Natural killer cell treated with Interleukin-12 subunit alpha and Interleukin-12 subunit beta and Interleukin-15 and Interleukin-18, amount 100 ng/mL, for 72 hours (primary cell): ENCODE results near the gene NELL1. TPM values are rescaled to one million over a fixed set of nuclear protein-coding genes. Genes with fewer than 3 reads are reported as not detected.

Source experiments
- ATAC-seq, 2 donors: fragments of 150-1000 bp; cut with Tn5 transposase in 1 of 2; sonication (Bioruptor Pico), chemical (Tn5 transposase) in 1 of 2; 2 replicates each; pipeline ENCODE4 v1.10.0; 2021
- DNase-seq: peaks from one replicate; pipeline ENCODE4 v3.0.0; 2022; ENCODE audit warnings: low spot score
- H3K27ac Mint-ChIP-seq, 2 donors: 1 replicate in 1 of 2; 2 replicates in 1 of 2; pipeline ENCODE4 v1.8.0; 2022; ENCODE audit warnings: mixed read lengths in 2 of 2, mild to moderate bottlenecking in 1 of 2, moderate library complexity in 1 of 2
- H3K27me3 Mint-ChIP-seq, 2 donors: 1 replicate in 1 of 2; 2 replicates in 1 of 2; pipeline ENCODE4 v1.8.0; 2022; ENCODE audit warnings: mixed read lengths in 2 of 2
- H3K36me3 Mint-ChIP-seq: one replicate; pipeline ENCODE4 v1.8.0; 2022; ENCODE audit warnings: mixed read lengths
- H3K4me1 Mint-ChIP-seq, 2 donors: 1 replicate in 1 of 2; 2 replicates in 1 of 2; pipeline ENCODE4 v1.8.0; 2022; ENCODE audit warnings: low read depth in 2 of 2, mixed read lengths in 2 of 2, mild to moderate bottlenecking in 1 of 2
- H3K4me3 Mint-ChIP-seq: one replicate; pipeline ENCODE4 v1.8.0; 2022; ENCODE audit warnings: mixed read lengths
- H3K9me3 Mint-ChIP-seq: 2 replicates; pipeline ENCODE4 v1.8.0; 2022; ENCODE audit warnings: mixed read lengths
- total RNA-seq, 2 donors: library from RNA; stranded (reverse); gene quantifications; one replicate each; pipeline ENCODE4 v1.2.3, GENCODE V29; 2022

NELL1 gene
- total RNA-seq, 2 donors from 2014 or later = not detected

DNA sequence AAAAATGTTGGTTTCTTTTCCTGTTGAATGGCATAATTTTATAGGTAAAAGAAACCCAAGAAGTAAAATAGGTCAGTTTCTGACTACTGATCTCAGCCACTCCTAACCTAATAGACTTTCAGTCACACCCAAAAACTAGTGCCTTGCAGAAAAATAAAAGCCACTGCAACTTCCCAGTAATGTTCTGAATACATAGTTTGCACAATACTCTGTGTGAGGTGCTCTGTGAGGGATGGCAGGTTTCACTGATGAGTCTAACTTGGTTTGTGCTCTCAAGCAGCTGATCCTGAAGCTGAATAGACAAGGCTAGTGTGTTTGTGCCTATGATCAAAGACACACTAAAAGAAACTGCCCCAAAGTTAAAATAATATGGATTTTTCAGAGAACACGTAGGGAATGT, 758.3 kb downstream of the NELL1 start:
- Mint-ChIP-seq H3K4me3 (no peak overlapping the region), H3K36me3 (no peaks in the 10 kb centered on the region), H3K9me3 (peaks cover 8% of the 10 kb centered on the region), H3K4me1 (no peaks in the 10 kb centered on the region), H3K27me3 (no peaks in the 10 kb centered on the region), H3K27ac (no peak overlapping the region)
- DNase-seq (no peak), ATAC-seq (no peak)

DNA sequence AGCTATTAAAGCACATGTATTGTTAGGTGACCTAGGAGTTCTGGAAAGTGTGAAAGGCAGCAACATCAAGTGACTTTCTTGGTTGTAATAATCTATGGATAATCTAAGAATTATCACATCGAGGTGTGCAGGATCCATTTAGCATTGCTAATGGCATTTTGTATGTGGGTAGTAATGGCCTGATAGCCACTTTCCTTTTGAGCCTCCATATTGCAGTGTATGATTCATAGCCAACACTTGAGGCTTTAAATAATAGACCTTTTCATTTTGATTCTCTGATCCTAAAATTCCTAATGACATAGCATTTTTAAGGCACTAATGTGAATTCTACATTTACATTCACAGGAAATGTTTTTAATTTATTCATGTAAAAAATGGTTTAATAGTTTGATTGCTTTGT, 759.4 kb downstream of the NELL1 start:
- no peak overlapping the region for H3K27ac Mint-ChIP-seq
- no peak for ATAC-seq
- no peak overlapping the region for H3K4me3 Mint-ChIP-seq
- H3K9me3 Mint-ChIP-seq = peaks cover 11% of the 10 kb centered on the region
- H3K27me3 Mint-ChIP-seq = no peaks in the 10 kb centered on the region
- DNase-seq = no peak
- H3K4me1 Mint-ChIP-seq = no peaks in the 10 kb centered on the region
- no peaks in the 10 kb centered on the region for H3K36me3 Mint-ChIP-seq

DNA sequence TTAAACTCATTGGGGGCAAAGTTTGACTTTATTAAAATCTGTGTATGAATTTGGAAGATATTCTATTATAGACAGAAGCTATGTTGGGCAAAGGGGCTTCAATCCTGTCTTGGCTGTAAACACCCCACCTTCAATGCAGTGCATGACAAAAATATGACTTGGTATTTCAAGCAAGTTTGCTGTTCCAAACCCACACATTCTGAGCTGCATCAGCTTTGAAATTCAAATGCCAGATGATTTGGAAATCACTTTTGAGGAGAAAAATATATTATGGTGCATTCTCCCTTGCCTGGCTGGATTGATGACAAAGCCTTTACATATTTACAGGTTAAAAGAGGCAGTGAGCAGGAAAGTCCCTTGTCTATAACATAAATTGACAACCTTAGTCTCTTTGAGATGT, 760.0 kb downstream of the NELL1 start:
- peaks cover 11% of the 10 kb centered on the region for H3K9me3 Mint-ChIP-seq
- no peaks in the 10 kb centered on the region for H3K27me3 Mint-ChIP-seq
- H3K36me3 Mint-ChIP-seq = no peaks in the 10 kb centered on the region
- no peak overlapping the region for H3K4me3 Mint-ChIP-seq
- no peaks in the 10 kb centered on the region for H3K4me1 Mint-ChIP-seq
- H3K27ac Mint-ChIP-seq = no peak overlapping the region
- DNase-seq (no peak), ATAC-seq (no peak)

DNA sequence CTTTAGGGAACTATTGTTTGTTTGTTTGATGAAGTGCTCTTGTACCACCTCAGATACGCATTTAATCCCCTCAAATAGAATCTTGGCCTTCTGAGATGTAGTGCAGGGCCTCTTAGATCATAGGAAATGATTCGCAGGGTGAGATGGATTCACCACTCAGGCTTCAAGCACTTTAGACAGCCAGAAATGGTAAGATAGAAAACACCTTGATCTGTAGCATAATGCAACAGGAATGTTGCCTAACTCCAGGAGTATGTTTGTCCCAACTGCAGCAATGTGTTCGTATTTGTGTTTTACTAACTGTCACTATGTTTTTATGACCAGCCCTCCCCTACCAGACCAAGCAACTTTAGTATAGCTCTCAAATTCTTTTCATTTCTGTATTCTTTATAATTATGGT, 761.2 kb downstream of the NELL1 start:
- no peaks in the 10 kb centered on the region for H3K4me1 Mint-ChIP-seq
- H3K27me3 Mint-ChIP-seq = no peaks in the 10 kb centered on the region
- H3K36me3 Mint-ChIP-seq = no peaks in the 10 kb centered on the region
- peaks cover 13% of the 10 kb centered on the region for H3K9me3 Mint-ChIP-seq
- no peak for ATAC-seq
- H3K27ac Mint-ChIP-seq = no peak overlapping the region
- no peak for DNase-seq
- H3K4me3 Mint-ChIP-seq = no peak overlapping the region

DNA sequence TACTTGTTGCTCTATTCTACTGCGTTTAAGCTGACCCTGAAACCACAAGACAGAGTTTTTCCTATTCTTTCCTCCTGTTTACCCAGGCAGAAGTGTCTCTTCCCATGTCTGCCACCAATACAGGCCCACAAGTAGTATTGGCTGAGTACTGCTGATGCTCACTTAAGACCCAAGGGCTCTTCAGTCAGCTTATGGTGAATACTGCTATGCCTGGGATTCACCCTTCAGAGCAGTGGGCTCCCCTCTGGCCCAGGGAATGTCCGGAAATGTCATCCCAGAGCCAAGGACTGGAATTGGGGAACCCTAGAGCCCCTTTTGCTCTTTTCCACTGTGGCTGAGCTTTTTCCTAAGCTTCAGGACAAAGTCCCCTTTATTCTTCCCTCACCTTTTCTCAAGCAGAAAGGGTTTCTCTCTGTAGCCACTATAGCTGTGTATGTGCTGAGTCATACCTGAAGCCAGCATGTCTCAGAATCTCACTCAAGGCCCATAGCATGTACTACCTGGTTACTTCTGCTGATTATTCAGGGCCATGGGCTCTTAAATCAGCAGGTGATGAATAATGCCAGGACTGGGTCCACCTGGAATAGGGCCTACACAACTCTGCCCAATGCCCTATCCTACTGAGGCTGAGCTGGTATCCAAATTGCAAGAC, 777.7 kb downstream of the NELL1 start:
- H3K36me3 Mint-ChIP-seq = no peaks in the 10 kb centered on the region
- H3K27ac Mint-ChIP-seq = no peak overlapping the region
- no peak overlapping the region for H3K4me3 Mint-ChIP-seq
- peaks cover 3% of the 10 kb centered on the region for H3K9me3 Mint-ChIP-seq
- ATAC-seq (no peak), DNase-seq (no peak)
- H3K4me1 Mint-ChIP-seq = no peaks in the 10 kb centered on the region
- no peaks in the 10 kb centered on the region for H3K27me3 Mint-ChIP-seq

DNA sequence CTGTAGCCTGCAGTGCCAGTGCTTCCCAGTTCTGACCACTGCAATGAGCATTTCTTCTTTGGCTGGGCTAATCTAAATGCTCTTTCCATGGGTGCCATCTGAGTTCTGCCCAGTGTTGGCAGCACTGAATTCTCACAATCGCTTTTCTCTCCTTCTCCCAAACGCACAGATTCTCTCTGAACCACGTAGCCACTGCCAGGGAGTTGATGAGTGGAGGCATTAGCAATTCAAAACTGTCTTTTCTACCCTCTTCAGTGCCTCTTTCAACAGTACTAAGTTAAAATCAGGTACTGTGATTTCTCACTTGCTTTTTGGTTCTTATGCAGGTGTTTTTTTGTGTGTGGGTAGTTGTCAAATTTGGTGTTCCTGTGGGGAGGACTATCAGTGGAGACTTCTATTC, 778.5 kb downstream of the NELL1 start:
- Mint-ChIP-seq H3K36me3 (no peaks in the 10 kb centered on the region), H3K9me3 (peaks cover 3% of the 10 kb centered on the region), H3K27me3 (no peaks in the 10 kb centered on the region), H3K4me1 (no peaks in the 10 kb centered on the region), H3K4me3 (no peak overlapping the region), H3K27ac (no peak overlapping the region)
- DNase-seq = no peak
- ATAC-seq = no peak

DNA sequence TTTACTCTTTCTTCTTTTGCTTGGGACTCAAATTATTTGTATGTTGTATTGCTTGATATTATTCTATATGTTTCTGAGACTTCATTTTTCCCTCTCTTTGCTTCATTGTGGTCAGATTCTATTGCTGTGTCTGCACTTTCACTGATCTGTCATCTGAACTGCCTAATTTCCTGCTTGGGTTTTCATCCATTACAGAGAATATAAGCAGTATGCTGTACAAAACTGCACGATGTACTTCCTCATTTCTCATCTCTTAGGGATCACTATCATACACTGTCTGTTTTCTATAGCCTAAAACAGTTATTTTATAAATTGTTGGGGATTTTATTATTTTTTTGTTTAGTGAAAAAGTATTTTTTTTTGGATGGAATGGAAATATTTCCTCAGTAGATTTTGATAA, 786.8 kb downstream of the NELL1 start:
- Mint-ChIP-seq H3K9me3 (peaks cover 3% of the 10 kb centered on the region), H3K4me1 (no peaks in the 10 kb centered on the region), H3K27me3 (no peaks in the 10 kb centered on the region), H3K4me3 (no peak overlapping the region), H3K36me3 (peaks cover 6% of the 10 kb centered on the region), H3K27ac (no peak overlapping the region)
- DNase-seq (no peak), ATAC-seq (no peak)

DNA sequence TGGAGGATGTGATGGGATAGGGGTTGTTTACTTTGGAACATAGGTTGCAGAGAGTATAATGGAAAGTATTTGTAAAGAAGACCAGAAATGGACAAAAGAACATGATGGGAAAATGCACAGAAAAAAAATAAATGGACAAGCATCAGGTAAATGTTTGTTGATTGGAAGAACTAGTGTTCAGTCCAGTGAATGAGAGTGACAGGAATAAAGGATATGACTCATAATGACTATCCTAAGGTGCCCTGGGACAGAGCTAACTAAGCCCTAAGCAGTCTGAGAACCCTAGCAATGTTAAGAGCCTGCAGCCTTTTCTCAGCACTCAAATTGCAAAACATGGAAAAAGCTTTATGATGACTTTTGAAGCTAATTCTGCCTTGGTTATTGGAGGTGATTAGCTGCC, 790.7 kb downstream of the NELL1 start:
- ATAC-seq (no peak), DNase-seq (no peak)
- Mint-ChIP-seq H3K27me3 (no peaks in the 10 kb centered on the region), H3K4me1 (no peaks in the 10 kb centered on the region), H3K9me3 (peaks cover 12% of the 10 kb centered on the region), H3K36me3 (peaks cover 6% of the 10 kb centered on the region), H3K4me3 (no peak overlapping the region), H3K27ac (no peak overlapping the region)

DNA sequence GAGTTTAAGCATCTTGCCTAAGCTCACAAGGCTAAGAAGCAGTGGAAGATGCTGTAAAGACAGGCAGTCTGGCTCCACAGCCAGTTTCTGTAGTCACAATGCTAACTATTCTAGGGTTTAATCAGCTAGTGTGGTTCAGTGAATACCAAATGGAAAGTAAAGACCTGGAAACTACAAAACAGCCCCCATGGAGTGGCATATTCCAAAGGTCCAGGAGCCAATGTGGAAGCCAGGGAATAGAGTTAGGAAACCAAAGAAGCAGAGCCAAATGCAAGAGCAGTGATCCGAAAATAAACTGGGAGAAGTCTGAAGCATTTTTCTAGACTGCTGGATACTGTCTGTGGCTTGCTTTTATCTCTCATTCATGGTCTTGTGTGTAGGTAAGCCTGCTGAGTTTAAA, 792.3 kb downstream of the NELL1 start:
- Mint-ChIP-seq H3K36me3 (no peaks in the 10 kb centered on the region), H3K4me1 (no peaks in the 10 kb centered on the region), H3K9me3 (peaks cover 14% of the 10 kb centered on the region), H3K4me3 (no peak overlapping the region), H3K27ac (no peak overlapping the region), H3K27me3 (no peaks in the 10 kb centered on the region)
- ATAC-seq = no peak
- no peak for DNase-seq

DNA sequence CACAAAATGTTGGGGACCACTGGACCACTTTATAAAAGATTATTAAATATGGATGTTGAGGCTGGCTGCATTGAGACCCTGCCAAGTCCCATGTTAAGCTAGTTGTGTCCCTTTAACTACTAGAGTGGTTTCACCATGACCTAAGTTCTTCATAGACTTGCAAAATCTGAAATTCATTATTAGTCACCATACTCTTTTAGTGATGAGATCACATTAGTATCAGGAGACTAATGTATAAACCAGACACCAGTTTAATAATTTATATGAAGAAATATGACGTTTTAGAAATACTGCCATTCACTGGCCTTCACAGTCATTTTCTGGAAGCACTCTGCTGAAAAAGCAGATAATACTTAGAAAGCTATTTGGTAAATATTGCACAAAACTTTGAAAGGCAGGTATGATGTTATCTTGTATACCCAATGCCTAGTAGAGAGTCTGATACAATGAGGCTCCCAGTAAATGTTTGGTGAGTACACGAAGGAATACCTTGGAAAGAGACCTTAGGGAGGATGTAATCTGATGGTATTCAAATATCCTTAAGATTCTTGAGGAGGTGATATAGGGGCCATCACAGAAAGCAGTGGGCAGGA, 795.3 kb downstream of the NELL1 start:
- Mint-ChIP-seq H3K4me1 (no peaks in the 10 kb centered on the region), H3K27ac (no peak overlapping the region), H3K27me3 (no peaks in the 10 kb centered on the region), H3K9me3 (peaks cover 16% of the 10 kb centered on the region), H3K36me3 (peaks cover 4% of the 10 kb centered on the region), H3K4me3 (no peak overlapping the region)
- ATAC-seq (no peak), DNase-seq (no peak)

DNA sequence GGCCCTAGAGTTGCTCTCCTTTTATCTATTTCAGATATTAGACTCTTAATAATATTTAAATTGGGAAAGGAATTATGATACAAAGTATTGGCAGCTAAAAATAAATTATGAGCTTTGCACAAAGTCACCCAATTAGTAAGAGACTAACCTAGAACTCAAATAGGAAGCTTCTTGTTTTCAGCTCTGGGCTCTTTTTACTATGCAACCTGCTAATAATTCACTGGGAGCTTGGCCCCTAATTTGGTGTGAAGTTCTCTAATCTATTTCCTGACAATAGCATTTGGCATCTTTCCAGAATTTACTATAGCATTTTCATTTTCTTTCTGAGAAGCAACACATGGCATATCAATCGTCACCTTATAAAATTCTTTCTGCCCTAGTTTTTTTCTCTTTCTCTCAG, 795.8 kb downstream of the NELL1 start:
- H3K9me3 Mint-ChIP-seq = peaks cover 16% of the 10 kb centered on the region
- peaks cover 4% of the 10 kb centered on the region for H3K36me3 Mint-ChIP-seq
- no peaks in the 10 kb centered on the region for H3K4me1 Mint-ChIP-seq
- ATAC-seq = no peak
- no peak overlapping the region for H3K27ac Mint-ChIP-seq
- no peak overlapping the region for H3K4me3 Mint-ChIP-seq
- no peak for DNase-seq
- no peaks in the 10 kb centered on the region for H3K27me3 Mint-ChIP-seq

DNA sequence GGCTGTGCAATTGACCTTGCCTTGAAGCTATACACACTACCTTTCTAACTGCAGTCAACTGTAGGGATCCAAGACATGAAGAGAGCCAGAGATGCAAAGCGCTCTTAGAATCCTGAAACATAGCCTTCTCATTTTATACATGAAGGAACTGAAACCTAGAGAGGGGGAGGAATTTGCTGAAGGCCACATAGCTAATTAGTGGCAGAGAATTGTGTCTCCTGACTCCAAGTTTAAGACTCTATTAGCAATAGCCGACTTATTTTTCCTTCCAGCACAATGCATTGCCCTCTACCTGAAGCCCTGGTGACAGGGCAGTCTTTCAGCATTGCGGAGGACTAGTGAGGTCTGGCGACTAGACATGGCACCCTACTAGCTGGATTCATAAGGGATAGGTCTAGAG, 796.5 kb downstream of the NELL1 start:
- peaks cover 20% of the 10 kb centered on the region for H3K9me3 Mint-ChIP-seq
- ATAC-seq (no peak), DNase-seq (no peak)
- no peaks in the 10 kb centered on the region for H3K27me3 Mint-ChIP-seq
- no peak overlapping the region for H3K4me3 Mint-ChIP-seq
- H3K36me3 Mint-ChIP-seq = peaks cover 4% of the 10 kb centered on the region
- no peak overlapping the region for H3K27ac Mint-ChIP-seq
- H3K4me1 Mint-ChIP-seq = no peaks in the 10 kb centered on the region

DNA sequence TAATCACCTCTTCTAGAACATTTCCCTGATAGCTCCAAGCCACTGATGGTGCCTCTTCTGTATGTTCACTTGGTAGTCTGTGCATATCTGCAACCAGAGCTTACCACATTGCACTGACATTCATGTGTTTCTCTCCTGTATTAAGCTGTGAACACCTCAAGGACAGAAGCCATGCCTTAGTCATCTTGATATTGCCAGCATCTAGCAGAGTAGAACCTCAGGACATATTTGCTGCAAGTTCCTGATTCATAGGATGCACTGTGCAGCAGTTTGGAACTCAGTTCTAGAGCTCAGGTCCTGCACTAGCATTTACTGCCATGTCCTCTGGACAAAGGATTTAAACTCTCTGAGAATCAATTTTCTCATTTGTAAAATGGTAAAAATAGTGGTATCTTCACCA, 801.1 kb downstream of the NELL1 start:
- H3K27me3 Mint-ChIP-seq = no peaks in the 10 kb centered on the region
- H3K4me1 Mint-ChIP-seq = no peaks in the 10 kb centered on the region
- DNase-seq (no peak), ATAC-seq (no peak)
- peaks cover 4% of the 10 kb centered on the region for H3K36me3 Mint-ChIP-seq
- peaks cover 15% of the 10 kb centered on the region for H3K9me3 Mint-ChIP-seq
- no peak overlapping the region for H3K27ac Mint-ChIP-seq
- no peak overlapping the region for H3K4me3 Mint-ChIP-seq

DNA sequence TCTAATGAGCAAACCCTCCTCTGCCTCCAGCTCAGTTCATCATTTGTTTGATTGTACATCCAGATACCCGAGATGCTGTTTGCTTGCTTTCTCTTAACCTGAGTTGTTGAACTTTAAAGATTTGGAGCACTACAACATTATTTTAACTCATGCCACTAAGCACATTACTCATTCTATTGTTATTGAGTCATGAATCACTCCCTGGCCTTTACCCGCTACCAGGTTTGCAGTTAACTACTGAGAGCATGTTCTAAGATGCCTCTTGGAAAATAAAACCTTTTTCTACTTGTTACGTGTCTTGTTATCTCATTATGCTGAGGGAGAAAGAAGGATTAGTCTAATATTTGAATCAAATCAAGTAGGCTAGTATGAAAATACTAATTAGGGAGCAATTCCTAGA, 802.9 kb downstream of the NELL1 start:
- no peaks in the 10 kb centered on the region for H3K4me1 Mint-ChIP-seq
- DNase-seq (no peak), ATAC-seq (no peak)
- H3K4me3 Mint-ChIP-seq = no peak overlapping the region
- peaks cover 14% of the 10 kb centered on the region for H3K9me3 Mint-ChIP-seq
- H3K36me3 Mint-ChIP-seq = peaks cover 4% of the 10 kb centered on the region
- no peaks in the 10 kb centered on the region for H3K27me3 Mint-ChIP-seq
- no peak overlapping the region for H3K27ac Mint-ChIP-seq

DNA sequence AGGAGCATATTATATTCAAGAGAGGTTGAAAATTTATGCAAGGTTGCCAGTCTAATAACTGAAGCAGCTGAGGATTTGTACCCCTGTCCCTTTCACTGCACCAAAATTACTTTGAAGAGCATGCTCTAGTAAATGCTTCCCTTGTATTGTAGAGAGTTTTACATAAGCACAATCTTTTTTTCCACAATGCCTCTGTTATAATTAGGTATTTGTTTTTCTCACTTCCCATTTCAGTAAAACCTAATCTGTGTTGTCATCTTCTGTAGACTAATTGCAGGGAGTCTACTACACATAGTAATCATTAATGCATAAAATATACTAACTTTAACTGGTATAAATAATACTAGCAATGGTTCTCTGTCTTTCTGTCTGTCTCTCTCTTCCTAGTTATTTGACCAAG, 805.1 kb downstream of the NELL1 start:
- Mint-ChIP-seq H3K27me3 (no peaks in the 10 kb centered on the region), H3K36me3 (peaks cover 2% of the 10 kb centered on the region), H3K9me3 (peaks cover 17% of the 10 kb centered on the region), H3K4me1 (no peaks in the 10 kb centered on the region), H3K27ac (no peak overlapping the region), H3K4me3 (no peak overlapping the region)
- no peak for DNase-seq
- ATAC-seq = no peak
